H1 (cell line): ENCODE measurements around the gene USP38. TPM values are rescaled to one million over a fixed set of nuclear protein-coding genes. Genes with fewer than 3 reads are reported as not detected.

ENCODE experiments used
- CTCF ChIA-PET: fragments of 300-600 bp; sonication (Branson Sonifier 250); formaldehyde crosslinking; loops from one replicate; lab custom pipeline; 2021; ENCODE audit not compliant: partially characterized antibody; lab: Charles Lee
- POLR2A ChIA-PET: fragments of 300-600 bp; sonication (Branson Sonifier 250); formaldehyde crosslinking; loops from one replicate; lab custom pipeline; 2021; ENCODE audit warnings: inconsistent platforms; ENCODE audit not compliant: partially characterized antibody; lab: Charles Lee
- DNase-seq, 2 experiments: peaks; one replicate each; pipeline versions ENCODE4 v3.0.0 to v3.0.0-alpha.2; 2010 to 2022; ENCODE audit warnings: low spot score in 2 of 2, low read depth in 1 of 2, mixed read lengths in 1 of 2
- FAIRE-seq: peaks from 2 replicates; lab custom pipeline; 2011; peaks lifted over from hg19 to GRCh38; lab: Jason Lieb, UNC
- H2AFZ ChIP-seq: 2 replicates; pipeline ENCODE4 v1.8.1; 2012; ENCODE audit warnings: low read length, inconsistent platforms
- H2AK5ac ChIP-seq: 2 replicates; pipeline ENCODE4 v1.6.1; 2013; ENCODE audit warnings: low read depth, low read length
- H2BK120ac ChIP-seq: replicated peaks from 2 replicates; pipeline ENCODE3; 2013; ENCODE audit warnings: low read depth, low read length, inconsistent platforms
- H2BK12ac ChIP-seq: 2 replicates; pipeline ENCODE4 v1.6.1; 2013; ENCODE audit warnings: low read depth, low read length
- H2BK15ac ChIP-seq: 2 replicates; pipeline ENCODE4 v1.6.1; 2013; ENCODE audit warnings: low read length
- H2BK20ac ChIP-seq: 2 replicates; pipeline ENCODE4 v1.6.1; 2013; ENCODE audit warnings: low read length
- H2BK5ac ChIP-seq: 2 replicates; pipeline ENCODE4 v1.6.1; 2013; ENCODE audit warnings: low read depth, low read length
- H3K14ac ChIP-seq: 2 replicates; pipeline ENCODE4 v1.6.1; 2013; ENCODE audit warnings: inconsistent platforms; ENCODE audit not compliant: insufficient read length
- H3K18ac ChIP-seq: 2 replicates; pipeline ENCODE4 v1.6.1; 2013; ENCODE audit warnings: low read length; ENCODE audit errors: extremely low read depth
- H3K23ac ChIP-seq: 2 replicates; pipeline ENCODE4 v1.6.1; 2013; ENCODE audit warnings: inconsistent platforms; ENCODE audit not compliant: insufficient read length
- H3K23me2 ChIP-seq: 2 replicates; pipeline ENCODE4 v1.6.1; 2013; ENCODE audit warnings: low read depth, low read length
- H3K27ac ChIP-seq: 2 replicates; pipeline ENCODE4 v1.6.1; 2011; ENCODE audit warnings: low read depth, low read length, inconsistent platforms
- H3K27me3 ChIP-seq, 4 experiments: replicated peaks in 1 of 4; 1 replicate in 1 of 4; 2 replicates in 3 of 4; pipeline versions ENCODE4 v1.6.1 to v1.8.1; 2011 to 2013; ENCODE audit warnings: low read length in 3 of 4, mild to moderate bottlenecking in 3 of 4, inconsistent platforms in 2 of 4, mixed read lengths in 2 of 4, moderate library complexity in 1 of 4; ENCODE audit not compliant: control insufficient read depth in 3 of 4, insufficient read depth in 3 of 4; ENCODE audit errors: extremely low read depth in 1 of 4
- H3K36me3 ChIP-seq, 4 experiments: 2 replicates each; pipeline versions ENCODE4 v1.6.1 to v1.8.1; 2011 to 2013; ENCODE audit warnings: mild to moderate bottlenecking in 4 of 4, low read length in 3 of 4, moderate library complexity in 2 of 4, control low read depth in 1 of 4, inconsistent platforms in 1 of 4; ENCODE audit not compliant: insufficient read depth in 4 of 4, control insufficient read depth in 2 of 4
- H3K4ac ChIP-seq: replicated peaks from 2 replicates; pipeline ENCODE3; 2013; ENCODE audit warnings: low read length, low read depth, mixed read lengths, inconsistent platforms; ENCODE audit not compliant: insufficient read length
- H3K4me1 ChIP-seq, 4 experiments: replicated peaks in 1 of 4; 1 replicate in 1 of 4; 2 replicates in 3 of 4; pipeline versions ENCODE4 v1.6.1 to v1.8.1; 2011 to 2013; ENCODE audit warnings: low read length in 3 of 4, inconsistent platforms in 2 of 4, mixed read lengths in 1 of 4; ENCODE audit not compliant: insufficient read depth in 4 of 4, control insufficient read depth in 3 of 4
- H3K4me2 ChIP-seq, 2 experiments: 2 replicates each; pipeline versions ENCODE4 v1.6.1 to v1.8.1; 2011 to 2013; ENCODE audit warnings: low read depth in 2 of 2, low read length in 2 of 2, control low read depth in 1 of 2, inconsistent platforms in 1 of 2, mild to moderate bottlenecking in 1 of 2; ENCODE audit not compliant: insufficient read depth in 1 of 2
- H3K4me3 ChIP-seq, 4 experiments: fragments of 200-600, 300-600 bp in 1 of 4; sonication (generic), shearing (Covaris generic), sonication (Bioruptor Twin) in 1 of 4; 2 replicates each; pipeline versions ENCODE4 v1.5.1 to v1.8.1; 2011 to 2016; ENCODE audit warnings: low read length in 4 of 4, low read depth in 3 of 4, control low read depth in 2 of 4, inconsistent platforms in 2 of 4, mild to moderate bottlenecking in 2 of 4, mixed read lengths in 1 of 4, moderate library complexity in 1 of 4; ENCODE audit not compliant: insufficient read depth in 2 of 4; ENCODE audit errors: extremely low read depth in 1 of 4
- H3K56ac ChIP-seq: replicated peaks from 2 replicates; pipeline ENCODE3; 2013; ENCODE audit warnings: low read depth, mild to moderate bottlenecking, mixed read lengths, low read length, inconsistent platforms; ENCODE audit not compliant: insufficient read length
- H3K79me1 ChIP-seq: 2 replicates; pipeline ENCODE4 v1.6.1; 2013; ENCODE audit warnings: low read depth, low read length, control low read depth
- H3K79me2 ChIP-seq, 2 experiments: 2 replicates each; pipeline versions ENCODE4 v1.6.1 to v1.8.1; 2012 to 2013; ENCODE audit warnings: low read length in 2 of 2, mild to moderate bottlenecking in 2 of 2, inconsistent platforms in 1 of 2; ENCODE audit not compliant: insufficient read depth in 2 of 2, control insufficient read depth in 1 of 2
- H3K9ac ChIP-seq, 4 experiments: replicated peaks in 1 of 4; 1 replicate in 1 of 4; 2 replicates in 3 of 4; pipeline versions ENCODE4 v1.6.1 to v1.8.1; 2011 to 2013; ENCODE audit warnings: low read depth in 3 of 4, low read length in 3 of 4, control low read depth in 2 of 4, mild to moderate bottlenecking in 2 of 4, moderate library complexity in 2 of 4, inconsistent platforms in 1 of 4; ENCODE audit errors: extremely low read depth in 1 of 4
- H3K9me3 ChIP-seq, 2 experiments: 2 replicates each; pipeline versions ENCODE4 v1.6.1 to v1.8.1; 2012 to 2013; ENCODE audit warnings: mild to moderate bottlenecking in 2 of 2, moderate library complexity in 2 of 2, control low read depth in 1 of 2, inconsistent platforms in 1 of 2, low read depth in 1 of 2, low read length in 1 of 2, mixed read lengths in 1 of 2; ENCODE audit not compliant: insufficient read depth in 2 of 2
- H4K20me1 ChIP-seq, 2 experiments: replicated peaks in 1 of 2; 2 replicates each; pipeline versions ENCODE3 to v1.8.1; 2011 to 2013; ENCODE audit warnings: inconsistent platforms in 2 of 2, low read length in 2 of 2, mild to moderate bottlenecking in 1 of 2; ENCODE audit not compliant: insufficient read depth in 2 of 2, control insufficient read depth in 1 of 2
- H4K5ac ChIP-seq: 2 replicates; pipeline ENCODE4 v1.6.1; 2013; ENCODE audit warnings: low read length, low read depth, mixed read lengths, inconsistent platforms; ENCODE audit not compliant: insufficient read length
- H4K8ac ChIP-seq: 2 replicates; pipeline ENCODE4 v1.8.0; 2013; ENCODE audit warnings: mild to moderate bottlenecking, moderate library complexity, low read length, inconsistent platforms; ENCODE audit not compliant: insufficient read depth; ENCODE audit errors: extremely low read depth
- H4K91ac ChIP-seq: replicated peaks from 2 replicates; pipeline ENCODE3; 2013; ENCODE audit warnings: low read length, mixed read lengths, inconsistent platforms; ENCODE audit not compliant: insufficient read length
- MAFK ChIP-seq: IDR thresholded peaks from 2 replicates; pipeline ENCODE4 v1.6.1; 2012; ENCODE audit warnings: low read depth, mild to moderate bottlenecking, improper control_type of control experiment, low read length
- POLR2A ChIP-seq, 2 experiments: IDR thresholded peaks; 1 replicate in 1 of 2; 2 replicates in 1 of 2; pipeline ENCODE4 v1.6.1; 2011; ENCODE audit warnings: low read depth in 2 of 2, low read length in 2 of 2, mild to moderate bottlenecking in 2 of 2; ENCODE audit errors: control extremely low read depth in 1 of 2
- SAP30 ChIP-seq: fragments of 300-600 bp; sonication (generic); IDR thresholded peaks from 2 replicates; pipeline ENCODE4 v1.7.1; 2012; ENCODE audit warnings: low read length, moderate library complexity, mild to moderate bottlenecking, inconsistent platforms; ENCODE audit not compliant: insufficient read depth, insufficient replicate concordance
- SIN3A ChIP-seq, 2 experiments: IDR thresholded peaks in 1 of 2; conservative IDR thresholded peaks in 1 of 2; 2 replicates each; pipeline ENCODE4 v1.6.1; 2011 to 2012; ENCODE audit warnings: low read length in 2 of 2, improper control_type of control experiment in 1 of 2, low read depth in 1 of 2, mild to moderate bottlenecking in 1 of 2
- SIX5 ChIP-seq: IDR thresholded peaks from 2 replicates; pipeline ENCODE4 v1.6.1; 2011; ENCODE audit warnings: mild to moderate bottlenecking, low read depth, low read length
- TBP ChIP-seq: IDR thresholded peaks from 2 replicates; pipeline ENCODE4 v1.6.1; 2011; ENCODE audit warnings: low read depth, low read length, improper control_type of control experiment
- TEAD4 ChIP-seq: IDR thresholded peaks from 2 replicates; pipeline ENCODE4 v1.6.1; 2012; ENCODE audit warnings: low read depth, low read length, inconsistent platforms, mixed read lengths
- WGBS, 2 experiments: shearing (Covaris generic) in 1 of 2; methylation state at CpG; one replicate each; pipeline versions ENCODE4 v1.1.6 to v1.1.7; 2013 to 2015; ENCODE audit warnings: low lambda C conversion rate in 2 of 2, mixed read lengths in 2 of 2, inconsistent platforms in 1 of 2, low coverage in 1 of 2, missing lambda C conversion rate in 1 of 2; ENCODE audit not compliant: insufficient replicate concordance in 2 of 2, insufficient coverage in 1 of 2, insufficient read length in 1 of 2; ENCODE audit errors: extremely low coverage in 1 of 2, missing lambda C conversion rate in 1 of 2; 5-methylcytosine and 5-hydroxymethylcytosine counted together
- polyA plus RNA-seq, 7 experiments: library from polyadenylated mRNA; depleted of rRNA in 3 of 7; stranded (reverse) in 5 of 7; unstranded in 2 of 7; fragments of >200 nt in 5 of 7; fragments of 200-250 nt in 2 of 7; gene quantifications; 1 replicate in 5 of 7; 2 replicates in 1 of 7; 4 replicates in 1 of 7; pipeline versions ENCODE4 v1.2.1 to v1.2.3, GENCODE V29; 2011 to 2013; ENCODE audit warnings: missing spikeins in 2 of 7, mixed read lengths in 2 of 7
- total RNA-seq: library from RNA; stranded (reverse); fragmentation: NEBNext Ultra II Directional; extraction: Animal tissue kit (Norgen Biotek cat#: 25700); gene quantifications from 2 replicates; pipeline ENCODE4 v1.2.1, GENCODE V29; 2021

The USP38 gene
- total and polyA plus RNA-seq, 2 of the 8 experiments (the other 6 are each of a cell fraction or from before 2014, with no cell fraction given): 3.2 to 10.5 TPM

DNA sequence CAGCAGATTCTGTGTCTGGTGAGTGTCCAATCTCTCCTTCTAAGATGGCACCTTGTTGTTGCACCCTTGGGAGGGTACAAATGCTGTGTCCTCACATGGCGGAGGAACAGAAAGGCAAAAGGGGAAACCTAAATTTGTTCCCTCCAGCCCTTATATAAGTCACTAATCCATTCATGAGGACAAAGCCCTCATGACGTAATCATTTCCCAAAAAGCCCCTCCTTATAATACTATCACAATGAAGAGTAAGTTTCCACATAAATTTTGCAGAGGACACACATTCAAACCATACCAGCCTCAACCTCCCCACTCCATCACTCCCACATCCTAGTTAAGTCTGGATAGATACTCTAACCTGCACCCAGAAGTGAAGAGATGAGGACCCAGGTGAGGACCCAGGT is 63.1 kb downstream of the USP38 start:
- no peaks in the 10 kb centered on the region for H3K36me3 ChIP-seq
- no peak overlapping the region for H4K91ac ChIP-seq
- 100% methylated on average over 2 of the region's 2 CpGs; no CpG with 5 or more reads in 1 of the 2 experiments for WGBS, 2 experiments
- no peak overlapping the region for H3K14ac ChIP-seq
- H3K79me2 ChIP-seq: no peaks in the 10 kb centered on the region
- CTCF ChIA-PET: no interaction called here
- H2BK20ac ChIP-seq: no peak overlapping the region
- H4K20me1 ChIP-seq: no peaks in the 10 kb centered on the region
- no peak overlapping the region for H3K27ac ChIP-seq
- H3K27me3 ChIP-seq: no peaks in the 10 kb centered on the region
- H3K23me2 ChIP-seq: no peaks in the 10 kb centered on the region
- no peak overlapping the region for H3K9ac ChIP-seq
- H3K4me1 ChIP-seq: no peaks in the 10 kb centered on the region; a peak in 1 of 7 replicates
- H3K9me3 ChIP-seq: no peaks in the 10 kb centered on the region
- no peak overlapping the region for H4K8ac ChIP-seq
- no peak overlapping the region for H2BK120ac ChIP-seq
- H2AK5ac ChIP-seq: no peak overlapping the region
- H3K4me3 ChIP-seq: no peak overlapping the region
- no peak overlapping the region for H3K56ac ChIP-seq
- FAIRE-seq (no peak), DNase-seq (no peak)
- H3K4ac ChIP-seq: no peak overlapping the region
- H3K79me1 ChIP-seq: no peaks in the 10 kb centered on the region
- no peak overlapping the region for H3K18ac ChIP-seq
- no peak overlapping the region for H3K4me2 ChIP-seq
- TF ChIP-seq TBP (no peak), MAFK (no peak), TEAD4 (no peak), SAP30 (no peak), SIX5 (no peak), POLR2A (IDR thresholded peaks at IDR 0.05; ENCODE audit: control extremely low read depth in 1 of 2, low read depth in 2 of 2, low read length in 2 of 2) (no peak), SIN3A (conservative IDR thresholded peaks at IDR 0.05 in 1 of 2, IDR thresholded peaks at IDR 0.05 in 1 of 2; ENCODE audit: low read depth in 1 of 2, low read length in 2 of 2) (no peak)
- no peak overlapping the region for H2BK15ac ChIP-seq
- POLR2A ChIA-PET: no interaction called here
- H3K23ac ChIP-seq: no peak overlapping the region
- no peak overlapping the region for H2AFZ ChIP-seq
- H2BK5ac ChIP-seq: no peak overlapping the region
- H2BK12ac ChIP-seq: no peak overlapping the region
- no peak overlapping the region for H4K5ac ChIP-seq
